GM18867 (cell line): ENCODE measurements around the gene ACP3.

Experiments
- ATAC-seq: cut with Tn5 transposase; IDR thresholded peaks from one replicate; pipeline ENCODE4 v1.9.1; 2021; ENCODE audit warnings: mild to moderate bottlenecking, moderate library complexity; ENCODE audit not compliant: unreplicated experiment

The ACP3 gene

DNA sequence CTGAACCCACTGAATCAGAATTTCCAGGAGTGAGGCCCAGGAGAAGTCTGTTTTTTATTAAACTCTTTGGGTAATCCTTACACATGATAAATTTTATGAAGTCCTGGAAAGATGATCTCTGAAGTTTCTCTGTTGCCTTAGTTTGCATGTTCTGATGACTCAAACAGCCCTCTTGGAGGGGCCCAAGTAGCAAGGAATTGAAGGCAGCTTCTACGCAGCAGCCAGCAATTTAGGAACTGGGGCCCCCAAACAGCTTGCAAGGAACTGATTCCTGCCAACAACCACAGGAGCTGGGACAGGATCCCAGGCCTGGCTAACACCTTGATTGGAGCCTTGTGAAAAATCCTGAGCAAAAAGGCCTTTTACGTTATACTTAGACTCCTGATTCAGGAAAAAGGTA is 5.4 kb upstream of the ACP3 start:
- ATAC-seq = no peak

DNA sequence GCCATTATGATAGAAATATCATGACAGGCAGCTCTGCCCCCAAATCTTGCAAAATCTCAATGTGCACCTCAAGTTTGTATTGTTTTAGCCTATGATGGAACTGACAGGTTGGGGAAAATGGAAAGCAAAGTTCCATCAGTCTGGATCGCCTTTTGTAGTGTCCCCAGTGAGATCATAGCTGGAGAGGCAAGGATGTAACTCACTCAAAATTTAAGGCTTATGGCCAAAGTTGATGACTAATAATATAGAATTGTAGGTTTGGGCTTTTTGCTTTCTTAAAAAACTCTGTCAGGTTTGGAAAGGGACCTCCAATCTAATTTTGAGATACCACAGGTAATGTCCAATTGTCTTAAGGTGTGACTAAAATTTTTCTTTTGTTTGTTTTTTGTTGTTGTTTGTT is 1.4 kb upstream of the ACP3 start:
- ATAC-seq = no peak

DNA sequence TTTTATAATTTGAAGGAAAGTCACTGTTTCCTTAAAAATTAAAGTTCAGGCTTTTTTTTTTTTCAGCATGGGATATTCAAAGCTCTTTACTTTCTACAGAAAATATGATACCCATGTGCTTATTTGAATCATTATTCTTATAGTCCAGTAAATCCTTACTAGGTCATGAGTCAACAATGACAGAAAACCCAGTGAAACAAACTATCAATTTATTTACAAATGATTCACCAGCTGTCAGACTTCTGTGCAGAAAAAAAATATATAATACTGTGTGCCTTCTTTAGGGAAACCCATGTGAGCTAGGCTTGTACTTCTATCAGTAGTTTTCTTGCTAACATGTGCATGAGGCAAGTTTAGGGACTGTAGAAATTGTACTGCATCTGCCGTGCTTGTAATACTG is 1.2 kb downstream of the ACP3 start:
- ATAC-seq = no peak

DNA sequence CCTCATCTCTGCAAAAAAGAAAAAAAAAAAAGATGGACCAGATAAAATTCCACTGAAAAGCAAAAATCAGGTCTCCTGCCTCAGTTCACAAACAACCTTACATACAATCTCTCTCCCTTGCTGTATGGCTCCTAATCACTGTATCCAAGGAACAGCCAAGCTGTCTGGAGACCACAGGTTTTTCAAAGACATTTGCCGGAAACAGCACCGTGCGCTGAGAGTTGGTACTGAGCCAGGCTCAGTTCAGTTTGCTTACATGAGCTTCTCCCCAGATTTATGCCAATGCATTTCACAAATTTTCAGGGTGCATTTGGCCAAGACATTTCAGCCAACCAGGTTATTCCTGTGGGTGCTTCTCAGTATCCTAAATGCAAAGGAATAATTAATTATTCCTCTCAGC is 4.1 kb downstream of the ACP3 start:
- no peak for ATAC-seq

DNA sequence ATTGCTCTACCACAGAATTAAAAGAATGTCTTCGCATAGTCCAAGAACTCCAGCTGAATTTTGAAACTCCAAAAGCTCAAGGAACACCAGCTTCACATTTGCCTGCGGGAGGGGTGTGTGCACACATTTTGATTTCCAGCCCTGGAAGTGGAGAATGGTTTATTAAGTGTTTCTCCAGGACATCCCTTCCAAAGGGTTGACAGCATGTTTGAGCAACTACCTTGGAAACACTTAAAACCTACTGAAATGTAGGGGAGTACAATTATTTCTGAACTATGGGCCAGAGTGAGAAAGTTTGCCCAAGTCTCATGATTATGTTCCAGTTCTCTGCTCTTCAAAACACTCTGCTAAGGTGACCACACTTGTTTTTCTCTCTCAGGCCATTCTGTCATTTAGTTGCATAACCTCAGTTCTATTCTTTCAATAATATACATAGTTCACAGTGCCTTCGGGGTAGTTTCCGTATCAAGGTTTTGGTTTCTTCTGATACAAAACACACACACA is 7.9 kb downstream of the ACP3 start:
- no peak for ATAC-seq

DNA sequence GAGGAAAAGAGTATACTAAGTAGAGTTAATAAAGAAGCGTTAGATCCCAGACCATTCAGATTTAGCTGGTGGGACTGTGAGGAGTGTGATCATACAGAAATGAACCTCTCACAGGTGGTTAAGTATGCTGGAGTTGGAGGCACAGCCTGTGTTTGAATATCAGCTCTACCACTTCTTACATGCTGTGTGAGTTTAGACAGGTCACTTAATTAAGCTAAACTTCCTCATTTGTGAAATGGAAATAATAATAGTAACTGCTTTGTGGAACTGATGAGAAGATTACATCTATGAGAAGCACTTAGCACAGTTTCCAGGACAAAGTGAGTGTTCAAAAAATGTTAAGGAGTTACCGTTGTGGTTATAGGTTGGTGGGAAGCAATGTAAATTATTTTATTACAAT is 8.4 kb downstream of the ACP3 start:
- no peak for ATAC-seq

DNA sequence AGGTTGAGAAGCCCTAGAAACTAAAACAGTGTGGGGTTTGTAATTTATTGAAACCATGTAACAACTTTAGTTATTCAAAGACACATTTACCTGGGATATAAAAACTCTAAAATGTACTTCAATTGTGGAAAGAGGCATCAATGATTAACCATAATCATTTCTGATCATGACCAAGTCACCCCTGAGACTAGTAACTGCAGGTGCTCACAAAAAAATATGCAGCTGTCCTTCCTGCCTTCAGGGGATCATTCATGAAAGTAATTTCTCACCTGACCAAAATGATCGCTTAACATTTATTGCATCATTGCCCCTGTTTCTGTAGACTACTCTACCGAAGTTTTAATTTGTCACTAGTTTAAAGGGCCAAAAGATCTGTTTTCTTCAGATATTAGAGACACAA is 9.0 kb downstream of the ACP3 start:
- no peak for ATAC-seq

- ATAC-seq = no peak
These were observed 14.9 kb downstream of the ACP3 start for GRCh38 chr3:132332082-132332481.

GRCh38 chr3:132332508-132332907 is 15.3 kb downstream of the ACP3 start:
- no peak for ATAC-seq

GRCh38 chr3:132341746-132342145 is 24.5 kb downstream of the ACP3 start:
- no peak for ATAC-seq

GRCh38 chr3:132342183-132342582 is 25.0 kb downstream of the ACP3 start:
- ATAC-seq = no peak

GRCh38 chr3:132342610-132343009 is 25.4 kb downstream of the ACP3 start:
- no peak for ATAC-seq

DNA sequence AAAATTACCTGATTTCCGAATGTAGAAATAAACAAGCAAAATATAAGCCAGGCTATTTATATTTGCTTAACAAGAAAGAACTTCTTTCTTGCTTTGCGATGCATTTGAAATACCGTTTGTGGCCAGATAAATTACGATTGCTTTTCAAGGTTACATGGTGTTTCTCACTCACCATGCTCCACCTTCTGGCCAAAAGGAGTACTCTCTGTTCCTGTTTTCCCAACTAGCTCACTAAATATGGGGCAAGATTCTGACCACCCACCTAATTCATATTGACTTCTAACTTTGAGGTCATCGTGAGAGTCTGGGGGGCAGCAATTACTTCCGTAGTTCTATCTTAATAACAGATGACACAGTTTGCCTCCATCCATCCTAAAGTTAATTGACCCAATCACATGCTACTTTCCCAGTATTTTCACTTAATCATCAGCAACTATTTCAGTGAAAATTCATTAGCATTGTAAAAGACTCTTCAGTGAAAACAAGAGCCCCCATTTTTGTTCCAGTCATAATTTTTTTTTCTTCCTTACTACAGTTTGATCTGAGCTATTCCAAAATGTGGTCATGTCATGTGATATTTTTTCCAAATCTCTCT is 25.9 kb downstream of the ACP3 start:
- peak; percentile 63 for ATAC-seq

GRCh38 chr3:132344666-132345280 is 27.6 kb downstream of the ACP3 start:
- ATAC-seq = no peak

- ATAC-seq = no peak
These were observed 29.9 kb downstream of the ACP3 start for GRCh38 chr3:132346841-132347736.

DNA sequence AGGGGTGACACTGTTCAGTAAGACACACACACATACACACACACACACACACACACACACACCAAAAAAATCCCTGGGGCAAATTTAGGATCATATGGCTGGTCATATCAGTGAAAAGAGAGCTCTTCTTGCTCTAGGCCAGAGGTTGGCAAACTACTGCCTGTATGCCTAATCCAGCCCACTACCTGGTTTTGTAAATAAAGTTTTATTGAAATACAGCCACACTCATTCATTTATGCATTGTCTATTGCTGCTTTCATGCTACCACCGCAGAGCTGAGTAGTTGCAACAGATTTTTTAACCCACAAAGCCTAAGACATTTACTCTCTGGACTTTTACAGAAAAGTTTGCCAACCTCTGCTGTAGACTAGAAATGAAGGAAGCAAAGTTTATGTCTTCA is 30.6 kb downstream of the ACP3 start:
- no peak for ATAC-seq

DNA sequence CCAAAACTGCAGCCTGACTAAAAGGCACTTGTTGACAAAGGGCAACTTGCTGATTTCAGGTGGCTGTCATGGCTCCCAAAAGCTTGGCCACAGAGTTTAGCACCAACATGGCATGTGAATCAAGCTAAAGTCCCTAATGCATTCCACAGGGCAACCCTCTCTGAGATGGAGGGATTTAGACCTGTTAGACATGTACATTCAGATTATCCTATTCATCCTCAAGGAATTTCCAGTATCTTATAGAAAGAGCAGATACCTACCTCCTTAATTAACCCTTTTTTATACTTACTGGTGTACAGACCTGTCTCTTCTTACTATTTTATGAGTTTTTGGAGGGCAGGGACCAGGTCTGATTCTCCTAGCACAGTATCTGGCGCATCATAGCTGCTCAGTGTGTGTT is 31.3 kb downstream of the ACP3 start:
- ATAC-seq = no peak

DNA sequence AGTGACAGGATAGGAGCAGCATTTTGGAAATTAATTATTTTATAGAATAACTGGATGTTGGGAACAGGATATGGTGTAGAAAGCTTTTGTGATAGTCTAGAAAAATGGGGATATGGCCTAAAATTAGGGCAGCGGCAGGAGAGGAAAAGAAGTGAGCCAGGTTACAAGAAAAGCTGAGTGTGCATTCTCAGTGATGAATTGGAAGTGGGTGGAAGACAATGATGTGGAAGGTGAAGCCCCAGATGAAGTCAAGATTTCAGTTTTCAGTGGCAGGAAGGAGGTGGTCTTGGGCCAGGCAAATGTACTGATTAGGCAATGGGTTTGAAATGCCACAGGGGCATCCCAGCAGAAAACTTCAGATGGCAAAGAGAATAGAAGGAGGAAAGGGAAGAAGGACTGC is 33.6 kb downstream of the ACP3 start:
- no peak for ATAC-seq

GRCh38 chr3:132351222-132351806 is 34.1 kb downstream of the ACP3 start:
- no peak for ATAC-seq

DNA sequence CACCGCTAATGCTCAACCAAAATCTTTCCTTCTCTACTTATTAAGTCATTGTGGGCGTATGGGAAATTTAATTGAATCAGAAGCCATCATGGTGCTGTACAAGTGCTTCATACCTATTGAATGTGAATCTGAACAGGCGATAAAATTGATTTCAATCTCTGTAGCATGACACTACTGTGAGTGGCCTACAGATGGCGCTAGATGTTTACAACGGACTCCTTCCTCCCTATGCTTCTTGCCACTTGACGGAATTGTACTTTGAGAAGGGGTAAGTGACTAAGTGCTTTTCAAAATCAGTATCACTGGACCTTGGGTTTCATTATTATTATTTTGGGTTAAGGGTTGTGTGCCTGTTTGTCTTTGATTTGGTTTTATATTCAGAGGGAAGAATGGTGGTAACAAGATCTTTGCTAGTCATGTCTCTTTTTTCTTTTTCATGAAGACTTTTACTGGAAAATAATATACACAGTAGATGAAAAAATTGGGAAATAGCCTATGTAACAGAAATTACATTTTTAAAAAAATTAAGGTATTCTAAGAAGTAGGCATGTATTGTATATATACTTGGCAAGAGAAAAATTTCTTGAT is 35.4 kb downstream of the ACP3 start:
- ATAC-seq = peak; percentile 73
